Type B pancreatic cell (in vitro differentiated cells): Measurements from ENCODE around the gene GIMAP8. TPM values are rescaled to one million over a fixed set of nuclear protein-coding genes. Genes with fewer than 3 reads are reported as not detected.

ENCODE experiments used
- DNase-seq: peaks from one replicate; pipeline ENCODE4 v3.0.0; 2021; ENCODE audit warnings: mixed read lengths; ENCODE audit not compliant: unreplicated experiment; ENCODE audit errors: extremely low spot score
- H3K27ac Mint-ChIP-seq: 2 replicates; pipeline ENCODE4 v1.8.0; 2021; ENCODE audit warnings: mild to moderate bottlenecking, mixed read lengths
- H3K27me3 Mint-ChIP-seq: 2 replicates; pipeline ENCODE4 v1.8.0; 2021; ENCODE audit warnings: mixed read lengths
- H3K36me3 Mint-ChIP-seq: 2 replicates; pipeline ENCODE4 v1.8.0; 2021; ENCODE audit warnings: mixed read lengths
- H3K4me1 Mint-ChIP-seq: one replicate; pipeline ENCODE4 v1.8.0; 2021; ENCODE audit warnings: mixed read lengths; ENCODE audit not compliant: unreplicated experiment
- H3K4me3 Mint-ChIP-seq: 2 replicates; pipeline ENCODE4 v1.8.0; 2021; ENCODE audit warnings: mild to moderate bottlenecking, mixed read lengths
- H3K9me3 Mint-ChIP-seq: 2 replicates; pipeline ENCODE4 v1.8.0; 2021; ENCODE audit warnings: mixed read lengths
- CTCF ChIP-seq: fragments of 200-600 bp; sonication (generic); conservative IDR thresholded peaks from 2 replicates; pipeline ENCODE4 v1.5.0; 2021; ENCODE audit warnings: antibody characterized with exemption, mild to moderate bottlenecking
- long read RNA-seq: library from polyadenylated mRNA; unstranded; transcript quantifications from one replicate; pipeline ENCODE4 v2.0.0, GENCODE V29; 2020
- total RNA-seq: library from RNA; stranded (reverse); gene quantifications from 2 replicates; pipeline ENCODE4 v1.2.1, GENCODE V29; 2021; ENCODE audit warnings: low replicate concordance

The GIMAP8 gene
- not detected in 2 replicates for total RNA-seq
- long read RNA-seq, result 0 reads

DNA sequence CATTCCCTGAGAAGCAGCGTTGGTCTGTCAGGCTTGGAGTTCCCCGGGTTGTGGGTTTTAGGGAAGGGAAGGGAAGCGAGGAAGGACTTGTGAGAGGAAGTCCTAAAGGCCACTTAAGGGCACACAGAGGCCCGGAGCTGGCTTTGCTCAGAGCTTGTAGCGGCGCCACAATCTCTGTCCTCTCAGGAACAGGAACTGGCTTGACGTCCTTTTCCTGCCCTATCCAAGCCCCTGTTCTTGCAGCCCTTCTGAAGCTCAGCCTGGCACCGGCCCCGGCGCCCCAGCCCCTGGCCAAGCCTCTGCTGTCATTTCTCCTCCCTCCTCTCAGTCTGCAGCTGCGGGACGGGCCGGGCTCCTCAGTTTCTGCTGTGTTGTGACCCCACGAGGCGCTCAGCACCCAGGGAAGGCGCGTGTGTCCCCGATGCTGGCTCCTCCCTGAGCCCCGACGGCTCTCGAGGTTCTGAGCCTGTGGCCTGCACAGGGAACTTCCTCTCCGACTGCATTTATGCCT is at the start of gene GIMAP8:
GIMAP8 (plus strand) TSS at position 140 of the 511 bp plus-strand sequence. CDS start 16,069 bp downstream, outside the sequence.
- H3K4me3 Mint-ChIP-seq, result no peak within 1 kb of the TSS
- no peaks in the 10 kb centered on the region for H3K36me3 Mint-ChIP-seq
- peaks cover 31% of the 10 kb centered on the region for H3K27me3 Mint-ChIP-seq
- H3K27ac Mint-ChIP-seq, result no peak within 1 kb of the TSS
- DNase-seq, result no peak
- no peak for TF ChIP-seq CTCF
- peaks cover 6% of the 10 kb centered on the region for H3K4me1 Mint-ChIP-seq
- H3K9me3 Mint-ChIP-seq, result no peaks in the 10 kb centered on the region

DNA sequence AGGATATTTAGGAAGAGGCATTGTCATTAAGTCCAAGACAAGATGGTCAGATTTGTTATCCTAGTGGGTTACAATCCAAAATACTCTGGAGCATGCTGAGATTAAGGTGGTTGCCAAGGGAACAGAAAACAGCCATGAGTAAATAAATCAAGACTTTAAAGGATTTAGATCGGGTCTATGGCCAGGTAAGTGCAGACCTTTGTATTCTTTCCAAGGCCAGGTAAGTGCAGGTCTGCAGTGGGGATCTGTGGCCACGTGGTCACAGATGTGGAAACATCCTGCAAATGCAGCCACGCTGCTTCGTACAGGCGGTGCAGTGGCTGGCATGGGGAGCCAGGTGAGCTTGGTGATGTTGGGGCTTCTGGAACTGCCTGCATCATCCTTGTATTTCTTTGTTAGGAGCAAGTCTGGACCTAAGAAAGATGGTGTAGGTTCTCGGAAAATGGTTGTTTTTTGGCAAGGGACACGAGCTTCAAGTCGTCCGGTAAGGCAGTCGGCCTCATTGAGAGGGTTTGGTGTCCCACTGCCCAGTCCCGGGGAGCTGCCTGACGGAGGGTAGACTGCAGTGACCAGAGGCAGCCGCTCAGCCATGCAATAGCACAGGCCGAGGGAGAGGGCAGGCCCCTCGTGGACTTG is 49.5 kb upstream of the GIMAP8 start:
- Mint-ChIP-seq H3K36me3 (peaks cover 14% of the 10 kb centered on the region), H3K4me3 (peak overlapping the region; percentile 60), H3K4me1 (peaks cover 61% of the 10 kb centered on the region), H3K9me3 (no peaks in the 10 kb centered on the region), H3K27ac (peak overlapping the region; percentile 74), H3K27me3 (no peaks in the 10 kb centered on the region)
- DNase-seq, result no peak
- no peak for TF ChIP-seq CTCF

- DNase-seq, result no peak
- Mint-ChIP-seq H3K9me3 (no peaks in the 10 kb centered on the region), H3K4me1 (peaks cover 66% of the 10 kb centered on the region), H3K36me3 (peaks cover 14% of the 10 kb centered on the region), H3K27ac (peak overlapping the region; percentile 74), H3K27me3 (no peaks in the 10 kb centered on the region), H3K4me3 (peak overlapping the region; percentile 60)
- no peak for TF ChIP-seq CTCF
These were observed 49.0 kb upstream of the GIMAP8 start for GRCh38 chr7:150401424-150401790.

- Mint-ChIP-seq H3K9me3 (no peaks in the 10 kb centered on the region), H3K27me3 (no peaks in the 10 kb centered on the region), H3K27ac (peak overlapping the region; percentile 45), H3K36me3 (peaks cover 16% of the 10 kb centered on the region), H3K4me3 (peak overlapping the region; percentile 75), H3K4me1 (peaks cover 69% of the 10 kb centered on the region)
- TF ChIP-seq CTCF, result no peak
- no peak for DNase-seq
These were observed 48.4 kb upstream of the GIMAP8 start for GRCh38 chr7:150401861-150402631.

GRCh38 chr7:150402671-150403321 is 47.6 kb upstream of the GIMAP8 start:
- no peaks in the 10 kb centered on the region for H3K9me3 Mint-ChIP-seq
- H3K4me3 Mint-ChIP-seq, result peak overlapping the region; percentile 82
- H3K4me1 Mint-ChIP-seq, result peaks cover 72% of the 10 kb centered on the region
- DNase-seq, result no peak
- H3K27me3 Mint-ChIP-seq, result no peaks in the 10 kb centered on the region
- H3K36me3 Mint-ChIP-seq, result peaks cover 18% of the 10 kb centered on the region
- TF ChIP-seq CTCF, result no peak
- H3K27ac Mint-ChIP-seq, result peak overlapping the region; percentile 45
